HCT116 (cell line): ENCODE results near the gene C10orf143.

Source experiments
- ATF3 ChIP-seq: IDR thresholded peaks from 2 replicates; pipeline ENCODE4 v1.6.1; 2012
- CEBPB ChIP-seq: IDR thresholded peaks from 2 replicates; pipeline ENCODE4 v1.6.1; 2012; ENCODE audit warnings: low read depth
- CTCF ChIP-seq, 3 experiments: fragments of 200-600 bp in 1 of 3; sonication (generic) in 1 of 3; IDR thresholded peaks in 2 of 3; conservative IDR thresholded peaks in 1 of 3; 2 replicates each; pipeline ENCODE4 v1.5.1; 2012 to 2017; ENCODE audit warnings: low read depth in 2 of 3, low read length in 2 of 3, antibody characterized with exemption in 1 of 3, borderline replicate concordance in 1 of 3, control low read depth in 1 of 3, mild to moderate bottlenecking in 1 of 3, mixed read lengths in 1 of 3, mixed run types in 1 of 3, moderate library complexity in 1 of 3; ENCODE audit not compliant: insufficient read depth in 1 of 3
- EZH2 ChIP-seq: fragments of 200-600 bp; sonication (generic); IDR thresholded peaks from 2 replicates; pipeline ENCODE4 v1.6.1; 2017; ENCODE audit warnings: antibody characterized with exemption, mixed run types
- EZH2phosphoT487 ChIP-seq: fragments of 200-600 bp; IDR thresholded peaks from 2 replicates; pipeline ENCODE4 v1.6.1; 2018; ENCODE audit warnings: antibody characterized with exemption, borderline replicate concordance
- JUND ChIP-seq: IDR thresholded peaks from 2 replicates; pipeline ENCODE4 v1.6.1; 2012
- MAX ChIP-seq: IDR thresholded peaks from 2 replicates; pipeline ENCODE4 v1.6.1; 2012
- POLR2A ChIP-seq: IDR thresholded peaks from 2 replicates; pipeline ENCODE4 v1.7.0; 2011; ENCODE audit warnings: borderline replicate concordance; ENCODE audit not compliant: insufficient read depth, insufficient read length; ENCODE audit errors: extremely low read depth
- POLR2AphosphoS5 ChIP-seq: IDR thresholded peaks from 2 replicates; pipeline ENCODE4 v1.6.1; 2011; ENCODE audit warnings: mild to moderate bottlenecking, low read depth, low read length, moderate library complexity
- RAD21 ChIP-seq: IDR thresholded peaks from 2 replicates; pipeline ENCODE4 v1.6.1; 2012; ENCODE audit warnings: low read depth, mild to moderate bottlenecking
- REST ChIP-seq: IDR thresholded peaks from 2 replicates; pipeline ENCODE4 v1.6.1; 2012; ENCODE audit warnings: low read depth
- YY1 ChIP-seq: IDR thresholded peaks from 2 replicates; pipeline ENCODE4 v1.6.1; 2011; ENCODE audit warnings: low read length, low read depth, moderate library complexity, mild to moderate bottlenecking; ENCODE audit not compliant: insufficient replicate concordance; ENCODE audit errors: extremely low read depth
- ZNF274 ChIP-seq: fragments of 200-500 bp; sonication (Bioruptor generic); IDR thresholded peaks from 2 replicates; pipeline ENCODE4 v1.6.1; 2014; ENCODE audit warnings: mild to moderate bottlenecking, low read depth, low read length, inconsistent platforms

- TF ChIP-seq CTCF (IDR thresholded peaks at IDR 0.05 in 2 of 3, conservative IDR thresholded peaks at IDR 0.05 in 1 of 3; ENCODE audit: borderline replicate concordance in 1 of 3, insufficient read depth in 1 of 3, low read depth in 2 of 3, low read length in 2 of 3) (no peak), POLR2A (no peak), POLR2AphosphoS5 (no peak), JUND (no peak), CEBPB (no peak), EZH2 (no peak), EZH2phosphoT487 (no peak), REST (no peak), ATF3 (no peak), MAX (no peak), YY1 (no peak), RAD21 (no peak), ZNF274 (no peak)
These were observed 85.3 kb downstream of the C10orf143 start for GRCh38 chr10:130025326-130025725.
